BE2C (cell line): ENCODE results near the gene ANKRD40CL.

Experiments used
- DNase-seq: peaks from one replicate; pipeline ENCODE4 v3.0.0-alpha.2; 2020
- H3K27me3 ChIP-seq: fragments of 250-450 bp; sonication (Bioruptor Pico); 2 replicates; pipeline ENCODE4 v1.5.1; 2020; ENCODE audit warnings: mild to moderate bottlenecking
- H3K36me3 ChIP-seq: fragments of 250-450 bp; sonication (Bioruptor Pico); 2 replicates; pipeline ENCODE4 v1.5.1; 2020; ENCODE audit warnings: mild to moderate bottlenecking
- H3K4me1 ChIP-seq: fragments of 250-450 bp; sonication (Bioruptor Pico); 2 replicates; pipeline ENCODE4 v1.5.1; 2020
- H3K4me3 ChIP-seq: 2 replicates; pipeline ENCODE4 v1.5.1; 2011; ENCODE audit warnings: low read depth, low read length
- H3K9me3 ChIP-seq: fragments of 250-450 bp; sonication (Bioruptor Pico); 2 replicates; pipeline ENCODE4 v1.5.1; 2020
- CTCF ChIP-seq: IDR thresholded peaks from 2 replicates; pipeline ENCODE4 v1.5.1; 2012; ENCODE audit warnings: mild to moderate bottlenecking, low read depth, low read length

Gene ANKRD40CL

GRCh38 chr17:50785126-50785525 lies 17.8 kb upstream of the ANKRD40CL start:
- no peaks in the 10 kb centered on the region for H3K9me3 ChIP-seq
- H3K4me1 ChIP-seq = no peaks in the 10 kb centered on the region
- no peaks in the 10 kb centered on the region for H3K27me3 ChIP-seq
- no peaks in the 10 kb centered on the region for H3K36me3 ChIP-seq
- TF ChIP-seq CTCF = no peak
- H3K4me3 ChIP-seq = no peak overlapping the region
- DNase-seq = no peak

- H3K4me3 ChIP-seq = no peak overlapping the region
- no peaks in the 10 kb centered on the region for H3K4me1 ChIP-seq
- no peak for TF ChIP-seq CTCF
- H3K27me3 ChIP-seq = no peaks in the 10 kb centered on the region
- H3K36me3 ChIP-seq = no peaks in the 10 kb centered on the region
- no peak for DNase-seq
- H3K9me3 ChIP-seq = no peaks in the 10 kb centered on the region
These were observed 16.6 kb upstream of the ANKRD40CL start for GRCh38 chr17:50783905-50784304.

- H3K27me3 ChIP-seq = no peaks in the 10 kb centered on the region
- DNase-seq = peak; percentile 87
- H3K4me1 ChIP-seq = no peaks in the 10 kb centered on the region
- no peak overlapping the region for H3K4me3 ChIP-seq
- H3K9me3 ChIP-seq = no peaks in the 10 kb centered on the region
- H3K36me3 ChIP-seq = no peaks in the 10 kb centered on the region
- TF ChIP-seq CTCF = peak; percentile 98
These were observed 15.9 kb upstream of the ANKRD40CL start for GRCh38 chr17:50783193-50783660.

GRCh38 chr17:50781167-50781566 lies 13.8 kb upstream of the ANKRD40CL start:
- Histone ChIP-seq H3K9me3 (no peaks in the 10 kb centered on the region), H3K4me3 (no peak overlapping the region), H3K36me3 (no peaks in the 10 kb centered on the region), H3K27me3 (no peaks in the 10 kb centered on the region), H3K4me1 (no peaks in the 10 kb centered on the region)
- DNase-seq = no peak
- no peak for TF ChIP-seq CTCF

- Histone ChIP-seq H3K36me3 (no peaks in the 10 kb centered on the region), H3K9me3 (no peaks in the 10 kb centered on the region), H3K4me1 (no peaks in the 10 kb centered on the region), H3K27me3 (no peaks in the 10 kb centered on the region), H3K4me3 (no peak overlapping the region)
- no peak for TF ChIP-seq CTCF
- DNase-seq = no peak
These were observed 12.5 kb upstream of the ANKRD40CL start for GRCh38 chr17:50779747-50780353.

GRCh38 chr17:50778988-50779387 lies 11.7 kb upstream of the ANKRD40CL start:
- DNase-seq = no peak
- H3K36me3 ChIP-seq = no peaks in the 10 kb centered on the region
- no peaks in the 10 kb centered on the region for H3K4me1 ChIP-seq
- H3K4me3 ChIP-seq = no peak overlapping the region
- H3K27me3 ChIP-seq = no peaks in the 10 kb centered on the region
- TF ChIP-seq CTCF = no peak
- no peaks in the 10 kb centered on the region for H3K9me3 ChIP-seq
